CD14-positive monocyte (primary cell): Measurements from ENCODE around the gene MSANTD1. TPM values are rescaled to one million over a fixed set of nuclear protein-coding genes. Genes with fewer than 3 reads are reported as not detected.
A peak's percentile ranks its signal among the peaks of the same experiment; 100 is the strongest.

Experiments used
- DNase-seq, 3 donors: peaks; one replicate each; pipeline ENCODE4 v3.0.0-alpha.2; 2011 to 2022
- H2AFZ ChIP-seq: 2 replicates; pipeline ENCODE4 v1.6.0; 2012; ENCODE audit warnings: mild to moderate bottlenecking, low read depth, low read length, inconsistent platforms; ENCODE audit not compliant: insufficient read depth, poor library complexity, severe bottlenecking
- H3K27ac ChIP-seq, 2 donors: 1 replicate in 1 of 2; 2 replicates in 1 of 2; pipeline ENCODE4 v1.5.1; 2012 to 2013; ENCODE audit warnings: low read length in 2 of 2, control low read depth in 1 of 2, inconsistent platforms in 1 of 2, low read depth in 1 of 2, mild to moderate bottlenecking in 1 of 2
- H3K27me3 ChIP-seq, 2 donors: one replicate each; pipeline versions ENCODE4 v1.6.0 to v1.6.1; 2011 to 2013; ENCODE audit warnings: low read length in 2 of 2; ENCODE audit not compliant: control insufficient read depth in 2 of 2, insufficient read depth in 2 of 2
- H3K36me3 ChIP-seq, 2 donors: replicated peaks in 1 of 2; 1 replicate in 1 of 2; 2 replicates in 1 of 2; pipeline versions ENCODE4 v1.5.1 to v1.6.1; 2012 to 2013; ENCODE audit warnings: low read length in 2 of 2, control low read depth in 1 of 2, inconsistent platforms in 1 of 2, mild to moderate bottlenecking in 1 of 2; ENCODE audit not compliant: insufficient read depth in 2 of 2, control insufficient read depth in 1 of 2
- H3K4me1 ChIP-seq, 2 donors: 1 replicate in 1 of 2; 2 replicates in 1 of 2; pipeline versions ENCODE4 v1.5.1 to v1.6.1; 2012 to 2013; ENCODE audit warnings: low read length in 2 of 2, control low read depth in 1 of 2, inconsistent platforms in 1 of 2, mild to moderate bottlenecking in 1 of 2, moderate library complexity in 1 of 2; ENCODE audit not compliant: insufficient read depth in 2 of 2, control insufficient read depth in 1 of 2
- H3K4me2 ChIP-seq: replicated peaks from 2 replicates; pipeline ENCODE3; 2012; ENCODE audit warnings: low read length, moderate library complexity, mild to moderate bottlenecking; ENCODE audit not compliant: poor library complexity, severe bottlenecking; ENCODE audit errors: extremely low read depth
- H3K4me3 ChIP-seq, 3 experiments: fragments of 200-600 bp in 1 of 3; sonication (generic) in 1 of 3; replicated peaks in 1 of 3; 1 replicate in 2 of 3; 2 replicates in 1 of 3; pipeline ENCODE4 v1.5.1; 2011 to 2013; ENCODE audit warnings: low read length in 3 of 3, mild to moderate bottlenecking in 3 of 3, control low read depth in 2 of 3, low read depth in 2 of 3, inconsistent platforms in 1 of 3, moderate library complexity in 1 of 3
- H3K79me2 ChIP-seq: 2 replicates; pipeline ENCODE4 v1.6.0; 2012; ENCODE audit warnings: mild to moderate bottlenecking, control low read depth, inconsistent platforms, low read length, moderate library complexity; ENCODE audit not compliant: insufficient read depth
- H3K9ac ChIP-seq: 2 replicates; pipeline ENCODE4 v1.6.0; 2017; ENCODE audit warnings: low read length, mild to moderate bottlenecking; ENCODE audit not compliant: insufficient read depth, poor library complexity, severe bottlenecking
- H3K9me3 ChIP-seq, 2 donors: replicated peaks in 1 of 2; 1 replicate in 1 of 2; 2 replicates in 1 of 2; pipeline versions ENCODE4 v1.5.1 to v1.6.1; 2012 to 2013; ENCODE audit warnings: low read length in 2 of 2, control low read depth in 1 of 2; ENCODE audit not compliant: control insufficient read depth in 1 of 2, insufficient read depth in 1 of 2
- H4K20me1 ChIP-seq: 2 replicates; pipeline ENCODE4 v1.6.0; 2012; ENCODE audit warnings: mild to moderate bottlenecking, low read length, control low read depth, moderate library complexity; ENCODE audit not compliant: insufficient read depth
- H3K27ac Mint-ChIP-seq, 7 donors: one replicate each; pipeline ENCODE4 v1.8.0; 2020; ENCODE audit warnings: mild to moderate bottlenecking in 7 of 7, mixed read lengths in 7 of 7, moderate library complexity in 6 of 7, inconsistent platforms in 2 of 7
- H3K27me3 Mint-ChIP-seq, 3 donors: one replicate each; pipeline ENCODE4 v1.8.0; 2021 to 2022; ENCODE audit warnings: low read depth in 3 of 3, mild to moderate bottlenecking in 3 of 3, mixed read lengths in 3 of 3, moderate library complexity in 3 of 3, inconsistent platforms in 1 of 3
- H3K36me3 Mint-ChIP-seq, 2 donors: one replicate each; pipeline ENCODE4 v1.8.0; 2020; ENCODE audit warnings: mixed read lengths in 2 of 2, inconsistent platforms in 1 of 2, mild to moderate bottlenecking in 1 of 2
- H3K4me1 Mint-ChIP-seq: one replicate; pipeline ENCODE4 v1.8.0; 2020; ENCODE audit warnings: mild to moderate bottlenecking, mixed read lengths
- H3K4me3 Mint-ChIP-seq, 2 donors: one replicate each; pipeline ENCODE4 v1.8.0; 2020; ENCODE audit warnings: mild to moderate bottlenecking in 2 of 2, mixed read lengths in 2 of 2, moderate library complexity in 1 of 2
- H3K9me3 Mint-ChIP-seq, 7 donors: one replicate each; pipeline ENCODE4 v1.8.0; 2020 to 2022; ENCODE audit warnings: mixed read lengths in 7 of 7, mild to moderate bottlenecking in 6 of 7, moderate library complexity in 6 of 7, inconsistent platforms in 2 of 7
- CTCF ChIP-seq: fragments of 200-600 bp; IDR thresholded peaks from one replicate; pipeline ENCODE4 v1.8.0; 2022; ENCODE audit warnings: antibody characterized with exemption, mild to moderate bottlenecking
- WGBS: methylation state at CpG from one replicate; pipeline ENCODE4 v1.1.5; 2013; ENCODE audit warnings: missing lambda C conversion rate; ENCODE audit not compliant: insufficient coverage; 5-methylcytosine and 5-hydroxymethylcytosine counted together
- intact Hi-C, 2 donors: fragments of 100-400 bp; cut with micrococcal nuclease; formaldehyde crosslinking; loops; one replicate each; pipeline versions ENCODE4 v1.15.0 to v1.15.1; 2023
- polyA plus RNA-seq, 3 donors: library from polyadenylated mRNA; depleted of rRNA in 1 of 3; unstranded in 2 of 3; stranded (reverse) in 1 of 3; fragments of 300-500 nt in 2 of 3; fragments of >200 nt in 1 of 3; fragmentation: Illumina TruSeq in 2 of 3; gene quantifications; 1 replicate in 2 of 3; 2 replicates in 1 of 3; pipeline ENCODE4 v1.2.3, GENCODE V29; 2012 to 2021

Gene MSANTD1
- polyA plus RNA-seq, 3 donors: 0.52 TPM; not detected in 2

DNA sequence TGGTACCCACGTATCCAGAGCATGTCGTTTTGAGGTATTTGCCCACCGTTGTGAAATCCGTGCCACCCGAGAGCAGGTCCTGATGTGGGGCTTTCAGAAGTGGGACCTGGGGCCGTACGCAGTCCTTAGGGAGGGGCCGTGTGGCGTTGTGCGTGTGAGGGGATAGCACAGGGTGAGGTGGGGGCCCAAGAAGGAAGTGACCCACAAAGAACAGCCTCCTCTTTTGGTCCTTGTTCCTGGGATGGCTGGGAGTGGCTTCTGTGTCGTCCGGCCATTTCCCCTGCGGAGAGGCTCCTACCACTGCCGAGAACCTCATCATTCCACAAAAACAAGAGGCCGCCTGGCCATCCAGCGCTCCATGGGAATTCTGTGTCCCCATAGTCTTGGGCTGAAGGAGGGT is 17.0 kb upstream of the MSANTD1 start:
- Histone ChIP-seq H3K36me3 (peaks cover 90 to 91% of the 10 kb centered on the region in 2 donors), H3K4me1 (peaks cover 6 to 7% of the 10 kb centered on the region in 2 donors), H3K4me2 (no peak overlapping the region), H3K27me3 (no peaks in the 10 kb centered on the region), H4K20me1 (no peaks in the 10 kb centered on the region), H3K9me3 (no peaks in the 10 kb centered on the region), H3K9ac (no peak overlapping the region), H3K27ac (peak overlapping the region in 1 of 2 donors; percentile 24), H3K4me3 (no peak overlapping the region), H2AFZ (no peak overlapping the region), H3K79me2 (no peaks in the 10 kb centered on the region)
- peaks cover 81 to 92% of the 10 kb centered on the region in 2 donors for H3K36me3 Mint-ChIP-seq
- H3K4me1 Mint-ChIP-seq: peaks cover 4% of the 10 kb centered on the region
- H3K4me3 Mint-ChIP-seq: no peak overlapping the region
- TF ChIP-seq CTCF: no peak
- whole genome bisulfite sequencing: 89% methylated on average over 10 of the region's 16 CpGs
- H3K27ac Mint-ChIP-seq: peak overlapping the region in 6 of 7 donors; percentile 6 to 85 (median 62)
- intact Hi-C loops: loop anchor here in 1 of 2 donors (5.0 kb wide), 2 partner anchors 40 to 50 kb away; no protein-coding TSS in a partner anchor
- DNase-seq: no peak
- H3K9me3 Mint-ChIP-seq: peaks cover 0 to 4% (median 0%) of the 10 kb centered on the region in 7 donors
- H3K27me3 Mint-ChIP-seq: peaks cover 0 to 2% (median 0%) of the 10 kb centered on the region in 3 donors

DNA sequence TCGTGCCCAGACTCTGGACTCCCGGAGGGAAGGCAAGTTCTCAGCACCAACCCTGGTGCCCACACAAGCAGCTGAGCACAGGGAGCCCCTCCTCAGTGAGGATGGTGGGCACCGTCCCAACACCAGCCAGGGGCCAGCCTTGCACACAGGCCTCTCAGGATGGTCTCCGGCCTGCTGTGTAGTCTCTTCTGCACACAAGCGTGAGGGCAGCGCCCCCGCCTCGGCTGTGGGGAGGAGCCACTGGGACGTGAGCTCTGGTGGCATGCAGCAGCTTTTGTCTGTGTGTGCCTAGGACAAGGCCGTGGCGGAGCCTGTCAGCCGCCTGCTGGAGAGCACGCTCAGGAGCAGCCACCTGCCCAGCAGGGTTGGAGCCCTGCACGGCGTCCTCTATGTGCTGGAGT is 16.1 kb upstream of the MSANTD1 start:
- intact Hi-C loops: loop anchor here in 1 of 2 donors (5.0 kb wide), 2 partner anchors 41 to 49 kb away; no protein-coding TSS in a partner anchor
- H3K4me1 ChIP-seq: peaks cover under 1% of the 10 kb centered on the region in 2 donors
- H3K4me3 Mint-ChIP-seq: no peak overlapping the region

More for the DNA sequence above, 16.1 kb upstream of the MSANTD1 start:
- H3K9me3 ChIP-seq: no peaks in the 10 kb centered on the region
- peaks cover 0 to 4% (median 0%) of the 10 kb centered on the region in 7 donors for H3K9me3 Mint-ChIP-seq
- peaks cover 90 to 100% of the 10 kb centered on the region in 2 donors for H3K36me3 Mint-ChIP-seq
- peak overlapping the region in 1 of 7 donors; percentile 50 for H3K27ac Mint-ChIP-seq
- H3K4me2 ChIP-seq: no peak overlapping the region
- H3K36me3 ChIP-seq: peaks cover 96 to 97% of the 10 kb centered on the region in 2 donors
- H3K4me3 ChIP-seq: no peak overlapping the region
- no peaks in the 10 kb centered on the region for H4K20me1 ChIP-seq
- H2AFZ ChIP-seq: no peak overlapping the region
- peak overlapping the region in 1 of 2 donors; percentile 14 for H3K27ac ChIP-seq
- no peaks in the 10 kb centered on the region for H3K79me2 ChIP-seq
- WGBS: 97% methylated on average over 15 of the region's 15 CpGs
- no peak overlapping the region for H3K9ac ChIP-seq
- DNase-seq: no peak
- peaks cover 2% of the 10 kb centered on the region for H3K4me1 Mint-ChIP-seq
- peaks cover 0 to 2% (median 0%) of the 10 kb centered on the region in 3 donors for H3K27me3 Mint-ChIP-seq
- no peaks in the 10 kb centered on the region for H3K27me3 ChIP-seq
- TF ChIP-seq CTCF: no peak
